ENCODE data around the gene SMAP2.
A peak's percentile ranks its signal among the peaks of the same experiment; 100 is the strongest.

SMAP2 gene

GRCh38 chr1:40422630-40423263 lies 49.2 kb downstream of the SMAP2 start:
- DNase-seq, result no peak

DNA sequence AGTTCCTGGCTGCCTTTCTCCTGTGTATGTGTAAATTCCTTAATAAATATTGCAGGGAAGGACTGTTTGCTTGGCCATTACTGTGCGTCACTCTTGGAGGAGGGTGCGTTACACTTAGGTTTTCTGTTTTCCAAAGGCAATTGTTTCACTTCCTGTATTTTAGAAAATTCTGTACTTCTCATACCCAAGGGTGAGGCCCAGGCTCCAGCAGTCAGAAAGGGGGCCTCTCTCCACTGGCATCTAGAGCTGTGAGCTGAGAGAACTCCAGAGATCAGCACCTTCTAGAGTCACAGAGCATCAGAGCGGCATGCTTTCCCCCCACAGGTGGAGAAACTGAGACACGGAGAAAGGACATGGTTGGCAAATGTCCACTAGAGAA lies 49.7 kb downstream of the SMAP2 start:
- DNase-seq, result no peak

DNA sequence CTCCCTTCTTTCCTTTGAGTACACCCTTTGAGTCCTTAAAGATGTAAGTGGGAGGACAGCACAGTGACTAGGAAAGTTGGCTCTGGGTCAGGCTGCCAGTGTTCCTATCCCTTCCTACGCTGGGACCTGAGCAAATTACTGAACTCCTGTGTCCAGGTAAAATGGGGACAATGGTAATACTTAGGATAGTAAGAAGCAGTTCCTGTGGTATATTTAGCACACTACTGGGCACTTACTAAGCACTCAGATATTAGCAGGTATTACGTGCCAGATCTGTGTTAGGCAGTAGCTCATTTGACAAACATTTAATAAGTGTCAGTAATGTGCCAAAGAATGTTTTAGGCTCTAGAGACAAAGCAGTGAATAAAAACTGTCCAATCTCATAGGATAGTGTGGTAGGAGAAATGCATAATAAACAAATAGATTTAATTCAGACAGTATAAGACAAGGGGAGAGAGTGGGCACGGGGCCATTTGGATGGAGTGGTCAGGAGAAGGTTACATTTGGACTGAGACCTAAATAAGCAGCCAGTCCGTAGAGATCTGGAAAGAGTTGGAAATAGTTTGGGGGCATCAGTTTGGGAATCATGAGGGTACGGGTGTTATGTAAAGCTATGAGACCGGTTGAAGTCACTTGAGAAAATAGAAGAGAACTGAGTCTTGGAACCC lies 50.6 kb downstream of the SMAP2 start:
- no peak for DNase-seq

DNA sequence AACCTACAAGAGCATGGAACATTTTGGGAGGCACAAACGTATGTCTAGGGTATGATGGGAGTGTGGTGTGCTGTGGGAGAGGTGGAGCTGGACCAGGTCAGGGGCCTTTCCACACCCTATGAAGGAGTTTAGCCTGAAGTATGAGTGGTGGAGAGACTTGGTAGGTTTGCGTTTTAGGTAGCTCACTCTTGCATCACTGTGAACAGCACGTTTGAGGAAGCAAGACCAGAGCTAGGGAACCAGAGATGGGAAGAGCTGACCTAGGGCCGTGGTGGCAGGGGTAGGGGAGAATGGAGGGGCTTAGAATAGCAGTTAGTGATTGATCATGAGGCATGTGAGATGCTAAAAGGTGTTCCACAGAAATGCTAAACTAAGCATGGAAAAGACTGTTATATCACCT lies 51.7 kb downstream of the SMAP2 start:
- no peak for DNase-seq

GRCh38 chr1:40431385-40431784 lies 57.9 kb downstream of the SMAP2 start:
- DNase-seq, result no peak

- no peak for DNase-seq
These were observed 59.3 kb downstream of the SMAP2 start for GRCh38 chr1:40432644-40433390.

GRCh38 chr1:40435471-40435870 lies 61.9 kb downstream of the SMAP2 start:
- DNase-seq, result no peak

GRCh38 chr1:40435876-40436275 lies 62.3 kb downstream of the SMAP2 start:
- DNase-seq, result no peak

- no peak for DNase-seq
These were observed 65.0 kb downstream of the SMAP2 start for GRCh38 chr1:40438391-40439015.

- no peak for DNase-seq
These were observed 65.7 kb downstream of the SMAP2 start for GRCh38 chr1:40439247-40439646.

- peak; percentile 87 for DNase-seq
These were observed 76.4 kb downstream of the SMAP2 start, which contains the start of gene ZFP69B for GRCh38 chr1:40449684-40450494. TSS of gene ZFP69B (plus strand) at chr1:40450476. CDS start at chr1:40450962, 486 bp downstream.

GRCh38 chr1:40450495-40451237 lies 77.1 kb downstream of the SMAP2 start:
- DNase-seq, result peak; percentile 88

DNA sequence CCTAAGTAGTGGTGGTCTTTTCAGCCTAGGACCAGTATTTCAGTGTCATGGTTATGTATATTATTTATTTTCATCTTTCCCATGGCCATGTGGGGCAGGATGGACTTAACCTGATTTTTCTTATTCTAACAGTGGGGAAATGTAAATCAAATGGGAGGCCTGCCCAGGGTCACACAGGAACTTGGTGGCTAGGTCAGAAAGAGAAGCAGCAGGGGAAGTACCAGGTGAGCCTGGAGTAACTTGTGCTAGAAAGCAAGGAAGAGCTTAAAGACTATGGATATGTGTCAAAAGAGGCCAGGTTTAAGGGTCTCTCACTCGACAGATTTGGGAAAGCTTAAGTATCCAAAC lies 77.7 kb downstream of the SMAP2 start:
- no peak for DNase-seq

DNA sequence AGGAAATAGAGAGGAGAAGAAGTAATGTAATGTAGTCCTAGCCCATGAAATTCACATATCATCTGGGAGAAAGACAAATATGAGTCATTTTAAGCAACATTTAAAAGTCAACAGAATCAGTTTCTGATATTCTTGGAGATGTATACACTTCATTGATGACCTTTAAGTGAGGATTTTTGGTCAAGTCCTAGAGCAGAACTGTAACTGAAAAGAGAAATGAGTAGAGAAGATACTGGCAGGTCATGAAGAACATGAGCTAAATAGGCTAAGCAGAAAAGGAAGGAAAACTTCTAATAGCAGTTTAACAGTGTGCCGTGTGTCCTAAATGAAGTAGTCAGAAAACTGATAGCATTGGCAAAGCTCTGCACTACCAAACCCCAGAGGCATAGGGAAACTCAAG lies 81.3 kb downstream of the SMAP2 start:
- DNase-seq, result no peak

- DNase-seq, result no peak
These were observed 89.5 kb downstream of the SMAP2 start for GRCh38 chr1:40462956-40463590.

DNA sequence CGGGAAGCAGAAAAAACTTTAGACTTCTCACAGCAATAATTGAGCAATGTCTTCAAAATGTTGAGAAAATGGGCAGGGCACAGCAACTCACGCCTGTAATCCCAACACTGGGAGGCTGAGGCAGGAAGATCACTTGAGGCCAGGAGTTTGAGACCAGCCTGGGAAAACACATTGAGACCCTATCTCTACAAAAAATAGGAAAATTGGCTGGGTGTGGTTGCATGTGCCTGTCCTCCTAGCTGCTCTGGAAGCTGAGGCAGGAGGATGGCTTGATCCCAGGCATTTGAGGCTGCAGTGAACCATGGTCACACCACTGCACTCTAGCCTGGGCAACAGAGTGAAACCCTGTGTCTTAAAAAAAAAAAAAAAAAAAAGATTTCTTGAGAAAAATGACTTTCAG lies 95.8 kb downstream of the SMAP2 start:
- DNase-seq, result no peak
